GM19023 (cell line): ENCODE measurements around the gene KBTBD4.
"Not testable (repeated sequence)": the region's sequence is repeated elsewhere in the genome, so short reads cannot be mapped to it uniquely, and the experiment has no call there.

Experiments used
- ATAC-seq: cut with Tn5 transposase; IDR thresholded peaks from one replicate; pipeline ENCODE4 v1.9.1; 2021; ENCODE audit warnings: mild to moderate bottlenecking, moderate library complexity; ENCODE audit not compliant: unreplicated experiment

Gene KBTBD4

DNA sequence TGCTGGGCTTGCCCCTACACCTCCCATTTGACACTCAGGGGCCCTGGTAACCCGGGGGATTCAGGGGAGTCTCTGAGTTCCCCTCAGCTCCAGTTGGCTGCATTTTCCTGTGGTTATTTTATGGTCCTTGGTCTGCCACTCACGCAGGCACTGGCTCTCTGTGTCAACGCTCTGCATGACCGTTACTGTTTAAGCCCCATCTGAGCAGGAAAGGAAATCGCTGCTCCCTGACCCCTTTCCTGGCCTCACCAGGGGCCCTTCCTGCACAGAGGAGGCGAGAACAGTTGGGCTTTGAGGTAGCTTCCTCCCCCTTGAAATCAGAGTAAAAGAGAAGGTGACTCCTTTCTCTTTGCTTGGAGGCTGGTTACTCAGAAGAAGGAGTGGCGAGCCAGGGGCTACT is 13.0 kb upstream of the KBTBD4 start:
- no peak for ATAC-seq

DNA sequence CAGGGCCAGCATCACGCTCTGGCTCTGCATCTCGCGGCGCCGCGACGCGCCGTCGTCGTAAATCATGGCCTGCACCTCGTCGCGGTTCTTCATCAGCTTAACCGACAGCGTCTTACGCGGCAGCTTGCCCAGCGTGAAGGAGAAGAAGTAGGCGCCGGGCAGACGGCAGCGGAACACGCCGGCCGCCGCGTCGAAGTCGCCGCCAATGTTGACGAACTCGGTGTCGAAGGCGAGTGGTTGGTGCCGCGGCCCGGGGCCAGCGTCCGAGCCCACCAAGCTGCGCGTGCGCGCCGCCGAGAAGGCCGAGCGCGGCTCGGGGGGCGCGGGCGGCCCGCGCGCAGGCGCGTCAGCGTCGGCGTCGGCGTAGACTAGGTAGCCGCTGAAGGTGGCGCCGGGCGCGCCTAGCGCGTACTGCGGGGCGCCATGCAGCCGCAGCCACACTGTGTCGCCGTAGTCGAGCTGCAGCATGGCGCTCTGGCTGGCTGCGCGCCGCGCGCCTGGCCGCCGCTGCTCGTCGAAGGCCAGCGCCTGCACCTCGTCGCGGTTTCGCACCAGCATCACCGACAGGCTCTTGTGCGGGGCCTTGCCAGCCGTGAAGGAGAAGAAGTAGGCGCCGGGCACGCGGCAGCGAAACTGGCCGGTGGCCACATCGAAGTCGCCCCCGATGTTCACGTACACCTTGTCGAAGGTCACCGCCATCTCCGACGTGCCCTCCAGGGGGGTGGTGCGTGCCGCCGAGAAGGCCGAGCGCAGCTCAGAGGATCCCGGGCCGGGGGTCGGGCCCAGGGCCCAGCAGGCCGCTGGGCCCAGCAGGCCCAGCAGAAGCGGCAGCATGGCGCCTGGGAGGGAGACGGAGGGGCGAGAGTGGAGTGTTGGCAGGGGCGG is 11.4 kb upstream of the KBTBD4 start:
- no peak for ATAC-seq

DNA sequence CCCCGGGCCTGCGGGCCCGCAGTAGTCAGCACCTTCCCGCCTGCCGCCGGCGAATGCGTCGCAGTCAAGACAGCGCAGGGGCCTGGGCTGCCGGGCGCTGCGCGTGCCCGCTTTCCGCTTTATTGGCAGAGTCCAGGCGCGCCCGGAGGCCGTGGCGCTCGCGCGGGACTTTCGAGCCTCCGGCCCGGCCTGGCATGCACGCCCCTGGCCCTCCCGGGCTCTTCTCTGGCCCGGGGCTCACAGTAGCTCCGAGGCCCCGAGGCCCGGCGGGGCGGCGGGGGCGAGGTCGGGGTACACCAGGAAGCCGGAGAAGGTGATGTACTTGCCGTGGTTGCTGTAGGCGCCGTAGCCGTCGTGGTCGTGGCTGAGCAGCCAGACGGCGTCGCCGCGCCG is 10.8 kb upstream of the KBTBD4 start:
- no peak for ATAC-seq

DNA sequence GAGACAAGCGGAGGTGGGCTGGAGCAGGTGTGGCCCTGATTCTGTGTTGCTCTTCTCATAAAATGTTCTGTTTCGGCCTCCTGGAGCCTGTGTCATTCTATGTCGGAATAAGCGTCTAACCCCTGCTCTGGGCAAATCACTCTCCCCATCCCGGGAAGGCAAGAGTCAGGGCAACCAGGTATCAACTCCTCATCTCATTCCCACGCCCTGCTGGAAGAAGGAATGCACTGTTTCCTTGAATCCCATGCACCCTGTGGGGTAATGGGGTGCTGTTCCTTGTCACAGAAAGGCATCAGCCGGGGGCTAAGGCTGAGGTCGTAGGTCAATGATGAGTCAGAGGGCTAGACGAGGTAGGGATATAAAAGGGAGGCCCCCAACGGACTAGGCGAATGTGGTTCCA is 10.3 kb upstream of the KBTBD4 start:
- ATAC-seq = no peak

DNA sequence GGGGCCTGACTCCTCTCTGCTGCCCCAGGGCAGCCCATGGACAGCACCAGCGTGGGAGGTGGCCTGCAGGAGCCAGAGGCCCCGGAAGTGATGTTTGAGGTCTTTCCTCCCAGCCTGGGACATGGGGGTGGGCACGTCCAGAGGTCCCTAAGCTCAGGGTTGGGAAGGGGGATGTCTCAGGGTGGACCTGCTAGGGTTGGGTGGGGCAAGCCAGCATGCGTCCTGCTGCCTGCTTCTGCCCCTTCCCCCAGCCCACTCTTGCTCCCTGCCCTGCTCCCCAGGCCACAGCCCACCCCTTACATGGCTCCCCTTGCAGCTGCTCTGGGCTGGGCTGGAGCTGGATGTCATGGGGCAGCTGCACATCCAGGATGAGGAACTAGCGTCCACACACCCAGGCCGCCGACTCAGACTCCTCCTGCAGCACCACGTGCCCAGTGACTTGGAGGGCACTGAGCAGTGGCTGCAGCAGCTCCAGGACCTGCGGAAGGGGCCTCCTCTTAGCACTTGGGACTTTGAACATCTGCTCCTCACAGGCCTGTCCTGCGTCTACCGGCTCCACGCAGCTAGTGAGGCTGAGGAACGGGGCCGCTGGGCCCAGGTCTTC is 9.1 kb upstream of the KBTBD4 start:
- ATAC-seq = no peak

DNA sequence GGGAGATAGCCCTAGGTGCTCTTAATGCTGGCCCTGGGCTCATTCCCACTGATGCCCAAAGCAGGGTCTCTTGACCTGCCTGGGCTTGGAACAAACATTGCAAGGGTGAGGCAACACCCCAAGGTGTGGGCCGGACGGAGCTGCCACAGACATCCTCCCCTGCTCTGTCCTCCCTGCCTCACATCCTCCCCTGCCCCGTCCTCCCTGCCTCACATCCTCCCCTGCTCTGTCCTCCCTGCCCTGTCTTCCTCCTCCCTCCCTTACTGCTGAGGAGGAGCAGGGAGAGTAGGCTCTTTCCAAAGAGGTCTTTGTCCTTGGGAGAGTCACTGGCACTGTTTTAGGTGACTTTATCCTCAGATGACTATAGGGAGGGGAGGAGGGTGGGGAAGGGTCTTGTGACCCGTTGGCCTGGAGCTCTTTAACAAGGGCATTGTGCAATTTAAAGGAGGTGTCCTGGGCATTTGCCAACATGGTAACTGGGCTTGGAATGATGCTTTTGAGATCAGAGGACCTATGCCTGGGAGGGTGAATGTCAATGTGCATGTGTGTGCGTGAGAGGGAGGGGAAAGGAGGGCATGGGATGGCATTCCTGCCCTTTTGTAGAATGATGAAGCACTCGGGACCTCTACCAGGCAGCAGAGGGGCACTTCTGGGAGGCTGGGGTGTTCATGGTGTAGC is 8.4 kb upstream of the KBTBD4 start:
- no peak for ATAC-seq

DNA sequence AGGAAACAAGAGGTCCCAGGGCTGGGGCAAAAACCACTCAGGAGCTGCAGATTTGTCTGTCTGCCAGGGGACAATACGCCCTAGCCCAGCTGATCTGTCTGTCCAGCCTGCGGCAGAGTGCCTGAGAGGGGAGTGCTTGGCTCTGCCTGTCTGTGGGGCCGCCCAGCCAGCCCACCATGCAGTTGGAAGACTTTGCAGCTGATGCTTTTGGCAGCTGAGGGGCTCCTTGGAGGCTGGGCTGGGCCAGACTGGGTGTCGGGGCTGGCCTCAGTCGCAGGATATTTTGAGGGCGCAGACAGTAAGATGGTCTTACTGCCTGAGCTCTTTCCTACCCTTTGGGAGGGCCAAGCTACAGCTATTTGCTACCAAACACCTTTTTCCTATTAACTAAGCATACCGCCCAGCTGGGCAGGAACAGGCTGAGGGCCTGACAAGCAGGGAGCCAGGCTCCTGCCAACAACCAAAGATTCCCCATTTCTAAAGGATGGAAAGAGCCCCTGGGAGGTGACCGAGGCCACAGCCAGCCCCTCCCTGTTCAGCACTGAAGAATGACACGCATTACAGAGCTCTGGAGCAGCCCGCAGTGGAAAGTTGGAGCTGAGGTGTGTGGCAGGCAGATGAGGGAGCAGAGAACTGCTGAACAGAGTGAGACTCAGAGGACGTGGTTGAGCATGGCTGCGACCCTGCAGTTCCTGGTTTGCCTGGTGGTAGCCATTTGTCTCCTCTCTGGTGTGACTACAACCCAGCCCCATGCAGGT is 7.5 kb upstream of the KBTBD4 start, which contains the start of gene FAM180B:
Gene FAM180B, plus strand, starts transcription at position 581 of the 758 bp plus-strand sequence. Its CDS starts 91 bp downstream, at position 672.
- ATAC-seq = no peak

DNA sequence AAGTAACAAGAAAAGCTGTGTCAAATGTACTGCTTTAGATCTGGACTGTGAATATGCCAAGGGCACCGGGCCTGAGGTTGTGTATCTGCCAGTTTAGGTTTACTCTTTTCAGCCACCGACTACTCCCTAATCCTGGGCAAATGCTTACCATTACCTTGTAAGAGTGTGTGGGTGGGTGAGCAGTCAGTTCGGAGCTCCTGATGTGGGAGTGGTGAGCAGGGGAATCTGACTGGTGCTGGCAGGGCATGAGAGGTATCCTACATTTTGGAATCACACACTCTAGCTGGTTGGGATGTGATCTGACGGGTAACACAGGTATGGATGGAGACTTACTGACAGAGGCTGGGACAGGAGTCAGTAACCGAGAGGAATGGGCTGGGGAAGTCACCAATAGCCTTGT is 5.1 kb upstream of the KBTBD4 start:
- ATAC-seq = no peak

DNA sequence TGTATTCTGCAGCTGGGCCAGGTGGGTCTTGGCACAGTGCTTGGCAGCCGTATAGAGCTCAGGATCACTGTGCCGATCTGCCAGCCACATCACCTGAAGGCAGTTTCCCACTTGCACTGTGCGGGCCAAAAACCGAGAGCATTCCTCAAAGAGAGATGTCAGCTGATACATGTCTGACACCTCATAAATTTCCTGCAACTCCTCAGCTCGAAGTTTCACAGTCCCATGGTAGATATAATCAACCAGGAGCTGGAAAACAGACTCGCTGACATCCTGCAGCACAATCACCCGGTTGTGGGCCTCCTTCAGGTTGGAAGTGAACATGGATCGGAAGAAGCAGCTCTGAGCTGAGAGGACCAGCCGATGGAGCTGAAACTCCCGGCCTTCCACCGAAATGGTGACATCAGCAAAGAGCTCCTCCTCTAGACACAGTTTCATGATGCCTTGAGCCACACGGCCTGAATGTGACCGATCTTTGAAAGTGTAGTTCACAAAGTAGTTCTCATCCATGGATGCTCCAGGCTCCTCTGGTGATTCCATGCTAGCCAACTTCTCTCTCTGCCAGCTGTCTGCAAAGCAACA is 1.2 kb downstream of the KBTBD4 start:
- ATAC-seq = no peak

DNA sequence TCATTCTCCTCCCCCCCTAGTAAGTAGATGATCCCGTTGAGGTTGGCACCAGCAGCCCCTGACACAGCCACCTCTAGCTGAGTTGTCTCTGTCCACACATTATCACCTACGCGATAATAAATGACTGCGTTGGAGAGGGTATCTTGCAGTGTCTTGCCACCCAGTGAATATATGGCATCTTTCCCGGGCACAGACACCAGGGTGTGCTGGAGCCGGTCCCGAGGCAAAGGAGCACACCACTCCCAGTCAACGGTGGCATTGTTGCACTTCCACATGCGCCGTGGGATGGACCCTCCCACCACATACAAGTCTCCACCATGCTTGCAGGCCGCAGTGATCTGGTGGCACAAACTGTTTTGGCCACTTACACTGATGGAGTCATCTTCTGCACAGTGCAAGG is 5.4 kb downstream of the KBTBD4 start:
- ATAC-seq = no peak

DNA sequence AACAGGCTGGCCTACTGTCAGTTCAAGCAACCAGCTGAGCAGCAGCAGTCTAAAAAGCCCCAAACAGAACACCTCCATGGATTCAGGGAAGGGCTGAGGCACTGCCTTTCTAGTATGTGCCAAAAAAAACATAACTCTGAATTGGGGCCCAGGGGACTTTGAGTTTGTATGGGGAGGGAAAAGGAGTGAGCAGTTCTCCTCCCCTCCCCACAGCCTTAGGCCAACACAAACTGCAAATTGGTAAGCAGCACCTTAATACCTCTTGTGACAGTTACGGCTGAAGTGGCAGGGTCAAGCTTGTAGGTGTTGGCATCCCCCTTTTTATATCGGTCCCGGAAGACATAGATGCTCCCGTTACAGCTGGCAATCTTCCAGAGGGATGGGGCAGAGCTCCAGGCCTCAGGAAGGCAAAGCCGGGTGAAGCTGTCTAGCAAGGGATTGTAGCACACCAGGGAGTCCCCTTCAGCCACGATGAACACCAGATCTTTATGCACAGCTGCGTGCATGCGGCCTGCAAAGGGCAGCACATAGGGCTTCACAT is 6.0 kb downstream of the KBTBD4 start:
- ATAC-seq = no peak

DNA sequence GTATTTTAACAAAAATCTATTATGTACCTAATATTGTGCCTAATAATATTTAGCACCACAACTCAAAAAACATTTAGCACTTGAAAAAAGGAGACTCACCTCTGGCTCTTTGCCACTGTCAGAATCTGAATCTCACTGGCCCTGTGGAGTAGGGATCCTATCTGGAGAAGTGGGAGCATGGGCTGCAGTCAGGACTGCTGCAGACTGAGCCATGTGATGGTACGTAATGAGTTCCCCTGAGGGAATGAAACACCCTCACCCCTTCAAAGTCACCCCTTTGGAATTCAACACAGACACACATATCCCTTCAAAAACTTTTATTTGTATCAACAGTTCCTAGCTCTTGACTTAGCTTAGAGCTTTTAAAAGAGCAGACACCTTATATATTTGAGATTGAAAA is 6.9 kb downstream of the KBTBD4 start:
- no peak for ATAC-seq

DNA sequence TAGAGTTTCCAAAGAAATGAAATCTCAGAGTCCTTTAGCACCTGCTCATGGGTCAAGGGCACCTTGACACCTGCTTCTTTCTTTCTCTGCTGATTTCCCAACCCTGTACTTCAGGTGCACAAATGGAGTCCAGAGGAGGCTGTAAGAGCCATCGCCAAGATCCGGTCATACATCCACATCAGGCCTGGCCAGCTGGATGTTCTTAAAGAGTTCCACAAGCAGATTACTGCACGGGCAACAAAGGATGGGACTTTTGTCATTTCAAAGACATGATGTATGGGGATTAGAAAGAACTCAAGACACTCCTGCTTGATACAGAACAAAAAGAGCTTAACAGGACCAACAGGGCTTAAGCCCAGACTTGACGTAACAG is 7.4 kb downstream of the KBTBD4 start:
- ATAC-seq = no peak

DNA sequence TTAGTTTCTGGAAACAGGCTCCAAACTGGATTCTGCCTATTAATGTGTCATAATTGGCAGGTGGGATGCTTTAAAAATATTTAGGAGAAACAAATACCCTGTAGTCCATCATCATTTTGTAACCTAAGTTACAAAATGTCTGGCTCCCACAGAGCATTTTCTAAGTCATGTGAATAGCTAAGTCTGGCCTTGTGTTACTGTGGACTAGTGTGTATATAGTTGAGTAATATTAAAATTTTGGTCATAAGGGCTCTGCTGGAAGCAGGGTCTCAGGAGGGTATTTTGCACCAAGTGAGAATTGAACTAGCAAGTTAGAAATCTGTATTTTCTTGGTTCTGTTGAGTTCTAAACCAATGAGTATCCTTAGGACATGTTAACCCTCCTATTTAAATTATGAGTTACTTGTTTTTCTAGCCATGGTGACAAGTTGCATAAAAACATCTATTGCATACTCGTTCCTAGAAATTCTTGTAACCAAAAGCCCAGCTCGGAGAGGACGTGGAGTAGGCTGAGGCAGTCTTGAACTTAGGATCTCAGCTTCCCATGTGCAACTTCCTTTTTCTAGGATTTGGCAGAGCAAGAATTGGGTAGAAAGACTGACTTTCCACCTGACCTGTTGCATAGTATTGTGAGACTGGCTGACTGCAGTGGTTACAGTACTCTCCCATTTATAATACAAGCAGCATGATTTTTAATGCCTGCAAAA is 8.0 kb downstream of the KBTBD4 start:
- no peak for ATAC-seq

DNA sequence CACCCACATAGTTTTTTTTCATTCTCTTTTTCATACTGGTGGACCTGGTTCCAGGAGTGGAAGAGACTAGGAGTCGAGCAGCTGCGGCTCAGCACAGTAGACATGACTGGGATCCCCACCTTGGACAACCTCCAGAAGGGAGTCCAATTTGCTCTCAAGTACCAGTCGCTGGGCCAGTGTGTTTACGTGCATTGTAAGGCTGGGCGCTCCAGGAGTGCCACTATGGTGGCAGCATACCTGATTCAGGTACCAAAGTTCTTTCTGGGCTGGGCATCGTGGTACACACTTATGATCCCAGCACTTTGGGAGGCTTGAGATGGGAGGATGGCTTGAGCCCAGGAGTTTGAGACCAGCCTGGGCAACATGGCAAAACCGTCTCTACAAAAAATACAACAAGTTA is 9.1 kb downstream of the KBTBD4 start:
- no peak for ATAC-seq

DNA sequence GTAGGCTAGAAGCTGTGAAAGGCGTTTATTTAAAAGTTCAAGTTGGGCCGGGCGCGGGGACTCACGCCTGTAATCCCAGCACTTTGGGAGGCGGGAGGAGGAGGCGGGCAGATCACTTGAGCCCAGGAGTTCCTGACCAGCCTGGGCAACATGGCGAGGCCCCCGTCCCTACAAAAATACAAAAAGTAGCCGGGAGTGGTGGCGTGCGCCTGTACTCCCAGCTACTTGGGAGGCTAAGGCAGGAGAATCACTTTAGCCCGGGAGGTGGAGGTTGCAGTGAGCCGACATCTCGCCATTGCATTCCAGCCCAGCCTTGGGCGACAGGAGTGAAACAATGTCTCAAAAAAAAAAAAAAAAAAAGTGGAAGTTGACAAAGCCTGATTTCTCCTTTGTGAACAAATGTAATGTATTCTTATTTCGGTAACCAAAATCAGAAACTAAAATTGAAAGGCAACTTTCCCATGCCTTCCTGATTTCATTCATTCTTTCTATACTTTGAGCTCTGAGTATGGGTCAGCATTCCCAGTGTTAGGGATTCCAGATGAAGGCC is 12.5 kb downstream of the KBTBD4 start:
- ATAC-seq = no peak

DNA sequence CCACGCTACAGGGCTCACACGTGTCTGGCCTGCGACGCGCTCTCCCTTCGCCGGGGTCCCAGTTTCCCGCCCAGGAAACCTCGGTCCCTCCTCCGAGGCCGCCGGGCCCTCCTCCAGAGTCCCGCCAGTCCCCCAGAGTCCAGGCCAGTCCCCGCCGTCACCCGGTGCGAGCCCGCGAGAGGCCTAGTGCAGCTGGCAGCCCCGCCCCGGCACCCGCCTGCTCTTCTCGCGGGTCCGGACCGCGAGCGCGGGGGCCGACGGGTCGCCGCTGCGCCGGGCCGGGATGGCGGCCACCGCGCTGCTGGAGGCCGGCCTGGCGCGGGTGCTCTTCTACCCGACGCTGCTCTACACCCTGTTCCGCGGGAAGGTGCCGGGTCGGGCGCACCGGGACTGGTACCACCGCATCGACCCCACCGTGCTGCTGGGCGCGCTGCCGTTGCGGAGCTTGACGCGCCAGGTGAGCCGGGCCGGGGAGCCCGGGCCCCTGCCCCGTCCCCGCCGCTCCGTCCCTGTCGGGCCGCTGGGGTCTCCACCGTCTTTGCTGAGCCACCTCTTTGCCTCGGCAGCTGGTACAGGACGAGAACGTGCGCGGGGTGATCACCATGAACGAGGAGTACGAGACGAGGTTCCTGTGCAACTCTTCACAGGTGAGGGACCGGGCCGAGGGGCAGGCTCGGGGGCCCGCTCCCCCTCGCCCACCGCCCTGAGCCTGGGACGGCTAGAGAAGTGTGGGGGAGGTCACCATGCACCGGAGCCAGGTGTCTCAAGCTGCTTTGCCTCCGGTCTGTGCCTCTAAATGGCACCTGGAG is 13.2 kb downstream of the KBTBD4 start, which contains the start of gene PTPMT1:
Gene PTPMT1, plus strand, starts transcription at position 260 of the 809 bp plus-strand sequence. Its CDS starts 24 bp downstream, at position 284.
- peak; percentile 87 for ATAC-seq

DNA sequence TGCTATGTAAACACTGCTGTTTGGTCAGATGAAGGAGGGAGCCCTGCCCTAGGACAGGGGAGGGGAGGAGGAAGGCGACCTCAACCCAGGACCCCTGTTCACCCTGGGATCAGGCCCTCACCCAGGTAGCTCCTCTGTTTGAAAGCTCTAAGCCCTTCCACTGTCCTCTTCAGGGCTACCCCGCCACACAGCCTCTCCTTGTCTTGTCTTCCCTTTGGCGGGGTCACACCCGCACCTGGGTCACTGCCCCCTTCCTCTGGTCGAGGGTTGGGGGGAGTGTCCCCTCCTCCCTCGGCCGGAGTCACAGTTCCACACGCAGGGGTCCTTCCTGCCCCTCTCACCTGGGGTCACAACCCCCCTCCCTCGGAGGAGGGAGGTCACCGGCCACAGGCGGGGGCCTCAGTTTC is 13.8 kb downstream of the KBTBD4 start:
- no peak for ATAC-seq

DNA sequence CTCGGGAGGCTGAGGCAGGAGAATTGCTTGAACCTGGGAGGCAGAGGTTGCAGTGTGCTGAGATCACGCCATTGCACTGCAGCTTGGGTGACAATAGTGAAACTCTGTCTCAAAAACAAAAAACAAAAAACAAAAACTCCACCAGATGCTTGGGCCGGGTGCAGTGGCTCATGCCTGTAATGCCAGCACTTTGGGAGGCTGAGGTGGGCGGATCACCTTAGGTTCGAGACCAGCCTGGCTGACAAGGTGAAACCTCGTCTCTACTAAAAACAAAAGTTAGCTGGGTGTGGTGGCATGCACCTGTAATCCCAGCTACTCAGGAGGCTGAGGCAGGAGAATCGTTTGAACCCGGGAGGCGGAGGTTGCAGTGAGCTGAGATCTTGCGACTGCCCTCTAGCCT is 14.4 kb downstream of the KBTBD4 start:
- ATAC-seq = not testable (repeated sequence)
